ENCODE results near the gene ELL. TPM values are rescaled to one million over a fixed set of nuclear protein-coding genes. Genes with fewer than 3 reads are reported as not detected.

Gene ELL
- total and polyA plus RNA-seq, 9 of the 15 experiments (the other 6 are each of a cell fraction or from before 2014, with no cell fraction given): 0.24 to 22.5 (median 4.1) TPM

DNA sequence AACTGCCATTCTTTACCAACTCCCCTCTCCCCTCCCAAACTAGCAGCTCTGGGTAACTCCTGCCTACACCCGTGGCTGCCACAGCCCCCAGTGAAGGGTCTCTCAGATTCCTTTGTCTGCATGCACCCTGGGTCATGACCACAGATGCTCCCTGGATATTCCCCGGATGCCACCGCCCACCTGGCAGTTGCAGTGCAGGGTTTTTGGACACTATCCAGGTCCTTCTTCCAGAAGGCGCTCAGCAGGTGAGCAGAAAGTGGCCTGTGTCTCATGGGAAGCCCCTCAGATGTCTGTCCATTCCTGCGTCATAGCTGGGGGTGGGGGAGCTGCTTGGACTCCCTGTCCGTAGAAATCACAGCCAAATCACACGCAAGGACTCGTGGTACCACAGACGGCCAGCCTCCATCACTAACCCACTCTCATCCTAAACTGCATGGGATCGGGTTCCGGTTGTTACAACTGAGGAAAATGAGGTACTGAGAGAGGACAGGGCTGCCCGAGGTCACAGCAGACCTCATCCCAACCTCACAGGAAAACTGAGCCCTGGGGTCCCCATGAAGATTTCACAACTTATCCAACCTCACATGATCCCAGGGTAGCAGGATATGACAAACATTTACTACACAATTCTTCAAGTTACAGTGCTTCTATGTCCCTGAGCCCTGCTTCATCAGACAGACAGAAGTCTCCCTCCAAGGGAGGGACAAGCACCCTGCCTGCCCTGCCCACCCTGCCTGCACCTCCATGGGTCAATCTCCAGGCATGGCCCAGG lies 38.6 kb downstream of the ELL start:
- POLR2A ChIA-PET: interaction anchor here (0.6 to 2.4 kb wide), 6 partner anchors 13 to 778 kb away, joined by 3 to 8 read pairs (median 4); no protein-coding TSS in a partner anchor
- no peak for FAIRE-seq

DNA sequence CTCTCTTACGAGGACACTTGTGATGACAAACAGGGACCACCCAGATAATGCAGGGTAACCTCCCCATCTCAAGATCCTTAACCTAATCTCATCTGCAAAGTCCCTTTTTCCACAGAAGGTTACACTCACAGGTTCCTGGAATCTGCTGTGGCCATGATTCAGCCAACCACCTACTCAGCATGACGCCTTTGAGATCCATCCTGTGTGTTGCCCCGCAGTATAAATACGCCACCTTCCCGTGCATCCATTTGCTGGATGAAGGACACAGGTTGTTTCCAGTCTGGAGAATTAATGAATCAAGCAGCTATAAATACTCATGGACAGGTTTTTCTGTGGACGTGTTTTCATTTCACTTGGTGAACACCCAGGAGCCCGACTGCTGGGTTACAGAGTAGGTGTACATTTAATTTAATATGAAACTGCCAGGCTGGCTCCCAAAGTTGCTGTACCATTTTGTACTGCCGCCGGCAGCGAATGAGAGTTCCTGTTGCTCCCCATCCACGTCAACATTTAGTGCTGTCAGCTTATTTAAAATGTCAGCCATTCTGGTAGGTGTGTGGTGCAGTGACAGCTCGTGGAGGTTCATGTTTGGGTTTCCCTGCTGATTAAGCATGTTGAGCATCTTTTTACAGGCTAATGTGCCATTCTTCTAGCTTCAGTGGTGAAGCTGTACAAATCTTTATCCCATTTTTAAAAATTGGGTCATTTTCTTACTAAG lies 40.2 kb downstream of the ELL start:
- no peak for TF ChIP-seq PRPF4 (IDR thresholded peaks at IDR 0.05; ENCODE audit: insufficient read depth, low read depth, low read length, poor library complexity, severe bottlenecking)
- TF ChIP-seq POLR2A (conservative IDR thresholded peaks at IDR 0.05): no peak
- TF ChIP-seq, protein P1, sequence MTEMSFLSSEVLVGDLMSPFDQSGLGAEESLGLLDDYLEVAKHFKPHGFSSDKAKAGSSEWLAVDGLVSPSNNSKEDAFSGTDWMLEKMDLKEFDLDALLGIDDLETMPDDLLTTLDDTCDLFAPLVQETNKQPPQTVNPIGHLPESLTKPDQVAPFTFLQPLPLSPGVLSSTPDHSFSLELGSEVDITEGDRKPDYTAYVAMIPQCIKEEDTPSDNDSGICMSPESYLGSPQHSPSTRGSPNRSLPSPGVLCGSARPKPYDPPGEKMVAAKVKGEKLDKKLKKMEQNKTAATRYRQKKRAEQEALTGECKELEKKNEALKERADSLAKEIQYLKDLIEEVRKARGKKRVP (CRISPR knock-in tag; IDR thresholded peaks at IDR 0.05): no peak
- no peak for TF ChIP-seq ZSCAN29 (IDR thresholded peaks at IDR 0.05)
- no peak for TF ChIP-seq NELFE (IDR thresholded peaks at IDR 0.05; ENCODE audit: insufficient read depth, insufficient read length)
- no peak for TF ChIP-seq PHTF2 (CRISPR knock-in tag; IDR thresholded peaks at IDR 0.05)
- peak in 1 of 2 experiments; percentile 46; a peak in 1 of 4 replicates for TF ChIP-seq RCOR1 (IDR thresholded peaks at IDR 0.05; ENCODE audit: borderline replicate concordance in 1 of 2, low read depth in 2 of 2, low read length in 2 of 2)
- TF ChIP-seq ZNF764 (CRISPR knock-in tag; IDR thresholded peaks at IDR 0.05; ENCODE audit: low read depth): no peak
- TF ChIP-seq, protein P2, sequence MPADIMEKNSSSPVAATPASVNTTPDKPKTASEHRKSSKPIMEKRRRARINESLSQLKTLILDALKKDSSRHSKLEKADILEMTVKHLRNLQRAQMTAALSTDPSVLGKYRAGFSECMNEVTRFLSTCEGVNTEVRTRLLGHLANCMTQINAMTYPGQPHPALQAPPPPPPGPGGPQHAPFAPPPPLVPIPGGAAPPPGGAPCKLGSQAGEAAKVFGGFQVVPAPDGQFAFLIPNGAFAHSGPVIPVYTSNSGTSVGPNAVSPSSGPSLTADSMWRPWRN (IDR thresholded peaks at IDR 0.05; ENCODE audit: low read depth): no peak
- TF ChIP-seq ZNF316 (IDR thresholded peaks at IDR 0.05): peak; percentile 50; the same call in 1 of the 2 replicates
- TF ChIP-seq BRD4 (IDR thresholded peaks at IDR 0.05): no peak
- H3K4me3 ChIP-seq: no peak overlapping the region
- H2AFZ ChIP-seq (ENCODE audit: low read depth, low read length): no peak overlapping the region
- no peaks in the 10 kb centered on the region for H3K27me3 ChIP-seq (ENCODE audit: control insufficient read depth in 2 of 2, insufficient read depth in 2 of 2, low read length in 2 of 2)
- ChIA-PET POLR2A (interaction anchor here (0.7 to 2.4 kb wide), 6 partner anchors 10 to 258 kb away, joined by 3 to 8 read pairs (median 4); no protein-coding TSS in a partner anchor), CTCF (ENCODE audit: low intra/inter-chr PET ratio) (no interaction called here)
- H3K36me3 ChIP-seq (ENCODE audit: control insufficient read depth, insufficient read depth, low read length): no peaks in the 10 kb centered on the region; the same call in 2 of the 3 replicates
- H3K9me3 ChIP-seq (replicated peaks; ENCODE audit: control insufficient read depth, insufficient read depth, low read depth, low read length): no peaks in the 10 kb centered on the region
- peaks cover 59% of the 10 kb centered on the region for H4K20me1 ChIP-seq (replicated peaks; ENCODE audit: control insufficient read depth, insufficient read depth, low read length)
- peak in 1 of 4 experiments; percentile 53 for DNase-seq (ENCODE audit: extremely low read depth in 1 of 4, low spot score in 3 of 4)
- peaks cover 67 to 75% of the 10 kb centered on the region in 2 experiments for H3K4me1 ChIP-seq (replicated peaks in 1 of 2; ENCODE audit: control insufficient read depth in 2 of 2, insufficient read depth in 2 of 2, low read length in 2 of 2)
- H3K4me2 ChIP-seq (ENCODE audit: insufficient read depth, low read length): peak overlapping the region; percentile 9; the same call in 1 of the 2 replicates
- BruUV-seq (replicated peaks): no TSS peak
- peaks cover 98% of the 10 kb centered on the region for H3K79me2 ChIP-seq (ENCODE audit: control insufficient read depth, insufficient read depth, low read length)
- H3K9me1 ChIP-seq (ENCODE audit: control insufficient read depth, insufficient read depth, low read length): peaks cover 16% of the 10 kb centered on the region
- in situ Hi-C loops (cut with MboI): no loop called here
- intact Hi-C loops (cut with micrococcal nuclease): no loop called here
- H3K9ac ChIP-seq (ENCODE audit: insufficient read depth in 1 of 2, low read depth in 2 of 2, low read length in 2 of 2): no peak overlapping the region
- peak; percentile 40 for FAIRE-seq
- 36% methylated on average over 12 of the region's 12 CpGs for WGBS (ENCODE audit: insufficient coverage, low coverage, missing lambda C conversion rate)
- H3K27ac ChIP-seq (ENCODE audit: extremely low read depth, low read depth, low read length): no peak overlapping the region
- no peak for ATAC-seq

More for the DNA sequence above, 38.6 kb downstream of the ELL start:
- Histone ChIP-seq H3K9ac (ENCODE audit: insufficient read depth in 1 of 2, low read depth in 2 of 2, low read length in 2 of 2) (no peak overlapping the region), H3K4me3 (no peak overlapping the region), H3K27me3 (ENCODE audit: control insufficient read depth in 2 of 2, insufficient read depth in 2 of 2, low read length in 2 of 2) (no peaks in the 10 kb centered on the region), H3K79me2 (ENCODE audit: control insufficient read depth, insufficient read depth, low read length) (peaks cover 97% of the 10 kb centered on the region), H3K4me1 (replicated peaks in 1 of 2; ENCODE audit: control insufficient read depth in 2 of 2, insufficient read depth in 2 of 2, low read length in 2 of 2) (peaks cover 66 to 75% of the 10 kb centered on the region in 2 experiments), H3K4me2 (ENCODE audit: insufficient read depth, low read length) (no peak overlapping the region), H3K9me3 (replicated peaks; ENCODE audit: control insufficient read depth, insufficient read depth, low read depth, low read length) (no peaks in the 10 kb centered on the region), H3K9me1 (ENCODE audit: control insufficient read depth, insufficient read depth, low read length) (peaks cover 18% of the 10 kb centered on the region), H2AFZ (ENCODE audit: low read depth, low read length) (no peak overlapping the region), H3K36me3 (ENCODE audit: control insufficient read depth, insufficient read depth, low read length) (no peaks in the 10 kb centered on the region), H4K20me1 (replicated peaks; ENCODE audit: control insufficient read depth, insufficient read depth, low read length) (peaks cover 59% of the 10 kb centered on the region), H3K27ac (ENCODE audit: extremely low read depth, low read depth, low read length) (no peak overlapping the region)
- no TSS peak for BruUV-seq (replicated peaks)
- DNase-seq (ENCODE audit: extremely low read depth in 1 of 4, low spot score in 3 of 4) (no peak), ATAC-seq (no peak)
- TF ChIP-seq FOS (IDR thresholded peaks at IDR 0.05; ENCODE audit: extremely low read depth, insufficient read length) (no peak), NCOA2 (IDR thresholded peaks at IDR 0.05; ENCODE audit: partially characterized antibody in 2 of 2) (no peak), ATF7 (IDR thresholded peaks at IDR 0.05) (no peak), SRF (CRISPR knock-in tag; IDR thresholded peaks at IDR 0.05) (no peak), POLR2A (conservative IDR thresholded peaks at IDR 0.05) (no peak), ZNF780A (CRISPR knock-in tag; IDR thresholded peaks at IDR 0.05) (no peak)
- intact Hi-C loops (cut with micrococcal nuclease) (no loop called here), in situ Hi-C loops (cut with MboI) (no loop called here)
- CTCF ChIA-PET (ENCODE audit: low intra/inter-chr PET ratio): no interaction called here
- 80% methylated on average over 12 of the region's 12 CpGs for WGBS (ENCODE audit: insufficient coverage, low coverage, missing lambda C conversion rate)
